Panc1 (cell line): ENCODE data around the gene NPB. TPM values are rescaled to one million over a fixed set of nuclear protein-coding genes. Genes with fewer than 3 reads are reported as not detected.

Experiments used
- ATAC-seq: fragments of 200-7000 bp; cut with Tn5 transposase; 2 replicates; pipeline ENCODE4 v1.9.1; 2020; ENCODE audit warnings: mild to moderate bottlenecking, moderate library complexity
- BruUV-seq: library from RNA; stranded (reverse); fragments of 400-500 nt; replicated peaks from 2 replicates; lab custom pipeline; 2021; lab: Mats Ljungman, UMichigan
- CTCF ChIA-PET: fragments of 300-600 bp; sonication (Branson Sonifier 250); formaldehyde crosslinking; loops from one replicate; lab custom pipeline; 2022; ENCODE audit warnings: antibody characterized with exemption; lab: Charles Lee
- POLR2A ChIA-PET: fragments of 300-600 bp; sonication (Branson Sonifier 250); formaldehyde crosslinking; loops from one replicate; lab custom pipeline; 2022; ENCODE audit warnings: antibody characterized with exemption; lab: Charles Lee
- DNase-seq: peaks from one replicate; pipeline ENCODE4 v3.0.0-alpha.2; 2010; ENCODE audit warnings: low read depth, low spot score
- H3K27ac ChIP-seq: 2 replicates; pipeline ENCODE4 v1.5.1; 2011; ENCODE audit warnings: mild to moderate bottlenecking, low read length, inconsistent platforms
- H3K27me3 ChIP-seq: fragments of 200-500 bp; sonication (Bioruptor generic); 2 replicates; pipeline ENCODE4 v1.6.0; 2014; ENCODE audit warnings: low read length, inconsistent platforms; ENCODE audit not compliant: control insufficient read depth, insufficient read depth
- H3K36me3 ChIP-seq: fragments of 200-500 bp; sonication (Bioruptor generic); 2 replicates; pipeline ENCODE4 v1.5.1; 2014; ENCODE audit warnings: inconsistent platforms, mild to moderate bottlenecking, low read length, moderate library complexity; ENCODE audit not compliant: control insufficient read depth, insufficient read depth
- H3K4me1 ChIP-seq: 2 replicates; pipeline ENCODE4 v1.5.1; 2011; ENCODE audit warnings: inconsistent platforms, mild to moderate bottlenecking, low read length, moderate library complexity; ENCODE audit not compliant: control insufficient read depth, insufficient read depth
- H3K4me3 ChIP-seq, 2 experiments: 2 replicates each; pipeline ENCODE4 v1.5.1; 2011 to 2012; ENCODE audit warnings: low read depth in 2 of 2, low read length in 2 of 2, mild to moderate bottlenecking in 2 of 2, inconsistent platforms in 1 of 2, moderate library complexity in 1 of 2
- H3K9me3 ChIP-seq: fragments of 200-500 bp; sonication (Bioruptor generic); 2 replicates; pipeline ENCODE4 v1.5.1; 2014; ENCODE audit warnings: low read depth, mild to moderate bottlenecking, inconsistent platforms, low read length, moderate library complexity; ENCODE audit not compliant: control insufficient read depth, insufficient read depth
- CTCF ChIP-seq: fragments of 450-650 bp; IDR thresholded peaks from 2 replicates; pipeline ENCODE4 v1.5.1; 2017; ENCODE audit warnings: mild to moderate bottlenecking
- POLR2AphosphoS5 ChIP-seq: IDR thresholded peaks from 2 replicates; pipeline ENCODE4 v1.6.1; 2012; ENCODE audit warnings: mild to moderate bottlenecking, low read depth, low read length, moderate library complexity
- SIN3A ChIP-seq: IDR thresholded peaks from 2 replicates; pipeline ENCODE4 v1.6.1; 2012; ENCODE audit warnings: low read depth, mild to moderate bottlenecking, low read length, moderate library complexity, borderline replicate concordance; ENCODE audit not compliant: insufficient read depth
- TCF7L2 ChIP-seq: IDR thresholded peaks from 2 replicates; pipeline ENCODE4 v1.6.1; 2011; ENCODE audit warnings: mild to moderate bottlenecking, low read depth, low read length, inconsistent platforms
- in situ Hi-C: cut with HindIII; loops from 2 replicates; pipeline ENCODE4 v1.10.0; 2016; ENCODE audit warnings: low sequenced_read_pairs, low pct_unique_long_range_greater_than_20kb
- intact Hi-C: fragments of 100-400 bp; cut with micrococcal nuclease; formaldehyde crosslinking; loops from one replicate; pipeline ENCODE4 v1.10.0; 2022; ENCODE audit not compliant: unreplicated experiment
- total RNA-seq: library from RNA; stranded (reverse); gene quantifications from one replicate; pipeline ENCODE4 v1.2.1, GENCODE V29; 2021; ENCODE audit not compliant: unreplicated experiment
- TF ChIP-seq, protein P1 (sequence below), 2 experiments: IDR thresholded peaks; 2 replicates each; pipeline ENCODE4 v1.6.1; 2011 to 2012; ENCODE audit warnings: low read depth in 2 of 2, control low read depth in 1 of 2, low read length in 1 of 2, mild to moderate bottlenecking in 1 of 2, moderate library complexity in 1 of 2; ENCODE audit not compliant: insufficient read depth in 1 of 2

Gene NPB
- total RNA-seq, 1 experiment from 2014 or later = 3.9 TPM

- CTCF ChIA-PET = no interaction called here
- DNase-seq = no peak
- H3K36me3 ChIP-seq = peaks cover 13% of the 10 kb centered on the region
Observed at GRCh38 chr17:81912441-81913309, 10.6 kb downstream of the NPB start.

DNA sequence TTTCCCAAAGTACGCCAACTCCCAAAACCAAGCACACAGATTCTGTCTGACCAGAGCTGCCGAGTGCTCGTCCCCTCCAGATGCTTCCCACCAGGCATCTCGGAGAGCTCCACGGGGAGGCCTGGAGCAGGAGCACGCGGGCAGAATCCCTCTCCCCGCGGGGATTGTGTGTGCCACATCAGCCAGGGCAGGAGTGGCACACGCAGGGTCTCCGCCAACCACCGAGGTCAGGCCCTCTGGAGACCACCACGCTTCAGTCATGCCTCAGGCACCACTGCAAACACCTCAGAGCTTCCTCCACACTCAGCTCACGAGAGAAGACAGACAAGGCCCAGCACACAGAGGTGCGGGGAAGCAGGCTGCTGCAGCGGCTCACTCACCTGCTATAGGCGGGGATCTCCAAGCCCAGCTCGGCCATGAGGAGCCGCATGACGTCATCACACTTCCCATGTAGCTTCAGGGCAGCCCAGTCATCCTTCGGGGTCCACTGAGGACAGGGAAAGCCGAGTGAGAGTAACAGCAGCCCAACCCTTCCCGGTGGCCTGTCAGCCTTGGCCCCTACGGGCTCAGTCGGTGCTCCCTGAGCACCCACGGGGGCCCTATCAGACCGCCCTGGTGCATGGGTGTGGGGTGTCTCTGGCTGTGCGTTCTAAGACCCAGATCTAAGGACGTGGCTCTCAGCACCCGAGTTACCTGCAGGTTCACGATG is 11.5 kb downstream of the NPB start:
- DNase-seq = no peak
- Histone ChIP-seq H3K4me1 (peaks cover 35% of the 10 kb centered on the region), H3K27ac (no peak overlapping the region), H3K36me3 (peaks cover 14% of the 10 kb centered on the region), H3K4me3 (no peak overlapping the region), H3K27me3 (no peaks in the 10 kb centered on the region), H3K9me3 (no peaks in the 10 kb centered on the region)
- BruUV-seq = no TSS peak
- ChIA-PET POLR2A (interaction anchor here (0.5 to 1.4 kb wide), 2 partner anchors 12 to 904 kb away, joined by 3 to 4 read pairs; no protein-coding TSS in a partner anchor), CTCF (no interaction called here)
- TF ChIP-seq, protein P1, sequence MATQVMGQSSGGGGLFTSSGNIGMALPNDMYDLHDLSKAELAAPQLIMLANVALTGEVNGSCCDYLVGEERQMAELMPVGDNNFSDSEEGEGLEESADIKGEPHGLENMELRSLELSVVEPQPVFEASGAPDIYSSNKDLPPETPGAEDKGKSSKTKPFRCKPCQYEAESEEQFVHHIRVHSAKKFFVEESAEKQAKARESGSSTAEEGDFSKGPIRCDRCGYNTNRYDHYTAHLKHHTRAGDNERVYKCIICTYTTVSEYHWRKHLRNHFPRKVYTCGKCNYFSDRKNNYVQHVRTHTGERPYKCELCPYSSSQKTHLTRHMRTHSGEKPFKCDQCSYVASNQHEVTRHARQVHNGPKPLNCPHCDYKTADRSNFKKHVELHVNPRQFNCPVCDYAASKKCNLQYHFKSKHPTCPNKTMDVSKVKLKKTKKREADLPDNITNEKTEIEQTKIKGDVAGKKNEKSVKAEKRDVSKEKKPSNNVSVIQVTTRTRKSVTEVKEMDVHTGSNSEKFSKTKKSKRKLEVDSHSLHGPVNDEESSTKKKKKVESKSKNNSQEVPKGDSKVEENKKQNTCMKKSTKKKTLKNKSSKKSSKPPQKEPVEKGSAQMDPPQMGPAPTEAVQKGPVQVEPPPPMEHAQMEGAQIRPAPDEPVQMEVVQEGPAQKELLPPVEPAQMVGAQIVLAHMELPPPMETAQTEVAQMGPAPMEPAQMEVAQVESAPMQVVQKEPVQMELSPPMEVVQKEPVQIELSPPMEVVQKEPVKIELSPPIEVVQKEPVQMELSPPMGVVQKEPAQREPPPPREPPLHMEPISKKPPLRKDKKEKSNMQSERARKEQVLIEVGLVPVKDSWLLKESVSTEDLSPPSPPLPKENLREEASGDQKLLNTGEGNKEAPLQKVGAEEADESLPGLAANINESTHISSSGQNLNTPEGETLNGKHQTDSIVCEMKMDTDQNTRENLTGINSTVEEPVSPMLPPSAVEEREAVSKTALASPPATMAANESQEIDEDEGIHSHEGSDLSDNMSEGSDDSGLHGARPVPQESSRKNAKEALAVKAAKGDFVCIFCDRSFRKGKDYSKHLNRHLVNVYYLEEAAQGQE (IDR thresholded peaks at IDR 0.05; ENCODE audit: insufficient read depth in 1 of 2, low read depth in 2 of 2, low read length in 1 of 2) = no peak
- TF ChIP-seq POLR2AphosphoS5 = no peak
- TF ChIP-seq CTCF = no peak
- TF ChIP-seq TCF7L2 = no peak
- TF ChIP-seq SIN3A = no peak
- intact Hi-C loops = no loop called here
- in situ Hi-C loops = no loop called here
- no peak for ATAC-seq

More at GRCh38 chr17:81912441-81913309, 10.6 kb downstream of the NPB start:
- POLR2A ChIA-PET = interaction anchor here (1.4 kb wide), 1 partner anchor 12 kb away, joined by 3 read pairs; no protein-coding TSS in a partner anchor
- in situ Hi-C loops (no loop called here), intact Hi-C loops (no loop called here)
- TF ChIP-seq SIN3A = no peak
- TF ChIP-seq POLR2AphosphoS5 = no peak
- TF ChIP-seq TCF7L2 = no peak
- Histone ChIP-seq H3K4me1 (peaks cover 31% of the 10 kb centered on the region), H3K9me3 (no peaks in the 10 kb centered on the region), H3K4me3 (no peak overlapping the region), H3K27me3 (no peaks in the 10 kb centered on the region), H3K27ac (no peak overlapping the region)
- no peak for ATAC-seq
- no TSS peak for BruUV-seq
